GM18499 (cell line): ENCODE data around the gene WDSUB1.

Source experiments
- ATAC-seq: cut with Tn5 transposase; IDR thresholded peaks from one replicate; pipeline ENCODE4 v1.9.1; 2021; ENCODE audit warnings: moderate number of reproducible peaks; ENCODE audit not compliant: insufficient read depth, unreplicated experiment

Gene WDSUB1

GRCh38 chr2:159199761-159200465 lies 86.6 kb downstream of the WDSUB1 start:
- ATAC-seq: no peak

GRCh38 chr2:159199236-159199635 lies 87.3 kb downstream of the WDSUB1 start:
- no peak for ATAC-seq

- ATAC-seq: no peak
These were observed 90.0 kb downstream of the WDSUB1 start for GRCh38 chr2:159196393-159196925.

- ATAC-seq: no peak
These were observed 90.8 kb downstream of the WDSUB1 start for GRCh38 chr2:159195697-159196096.

GRCh38 chr2:159194241-159194640 lies 92.3 kb downstream of the WDSUB1 start:
- no peak for ATAC-seq

- no peak for ATAC-seq
These were observed 92.7 kb downstream of the WDSUB1 start for GRCh38 chr2:159193791-159194190.

- no peak for ATAC-seq
These were observed 94.1 kb downstream of the WDSUB1 start for GRCh38 chr2:159192371-159192918.

- no peak for ATAC-seq
These were observed 98.1 kb downstream of the WDSUB1 start for GRCh38 chr2:159188449-159188848.

GRCh38 chr2:159187106-159187505 lies 99.4 kb downstream of the WDSUB1 start:
- no peak for ATAC-seq

GRCh38 chr2:159186462-159186861 lies 100.0 kb downstream of the WDSUB1 start:
- no peak for ATAC-seq
